WTC11 (cell line): ENCODE data around the gene SLC51B.

Source experiments
- FOXK1 ChIP-seq: sonication (generic); formaldehyde crosslinking; IDR thresholded peaks from 2 replicates; pipeline ENCODE4 v1.8.0; 2022; ENCODE audit warnings: mild to moderate bottlenecking, moderate library complexity, missing genetic modification reagents
- FOXP1 ChIP-seq: sonication (generic); formaldehyde crosslinking; IDR thresholded peaks from 2 replicates; pipeline ENCODE4 v1.8.0; 2022; ENCODE audit warnings: missing genetic modification reagents, mild to moderate bottlenecking, moderate library complexity, borderline replicate concordance
- KAT7 ChIP-seq: sonication (generic); formaldehyde crosslinking; IDR thresholded peaks from 2 replicates; pipeline ENCODE4 v1.8.1; 2023; ENCODE audit warnings: missing genetic modification reagents, mild to moderate bottlenecking, borderline replicate concordance
- SP1 ChIP-seq: sonication (generic); formaldehyde crosslinking; conservative IDR thresholded peaks from 2 replicates; pipeline ENCODE4 v1.8.1; 2022; ENCODE audit warnings: missing genetic modification reagents
- TF ChIP-seq, protein P1 (sequence below): fragments of 200-600 bp; IDR thresholded peaks from 2 replicates; pipeline ENCODE4 v1.8.0; 2022; ENCODE audit warnings: antibody characterized with exemption

DNA sequence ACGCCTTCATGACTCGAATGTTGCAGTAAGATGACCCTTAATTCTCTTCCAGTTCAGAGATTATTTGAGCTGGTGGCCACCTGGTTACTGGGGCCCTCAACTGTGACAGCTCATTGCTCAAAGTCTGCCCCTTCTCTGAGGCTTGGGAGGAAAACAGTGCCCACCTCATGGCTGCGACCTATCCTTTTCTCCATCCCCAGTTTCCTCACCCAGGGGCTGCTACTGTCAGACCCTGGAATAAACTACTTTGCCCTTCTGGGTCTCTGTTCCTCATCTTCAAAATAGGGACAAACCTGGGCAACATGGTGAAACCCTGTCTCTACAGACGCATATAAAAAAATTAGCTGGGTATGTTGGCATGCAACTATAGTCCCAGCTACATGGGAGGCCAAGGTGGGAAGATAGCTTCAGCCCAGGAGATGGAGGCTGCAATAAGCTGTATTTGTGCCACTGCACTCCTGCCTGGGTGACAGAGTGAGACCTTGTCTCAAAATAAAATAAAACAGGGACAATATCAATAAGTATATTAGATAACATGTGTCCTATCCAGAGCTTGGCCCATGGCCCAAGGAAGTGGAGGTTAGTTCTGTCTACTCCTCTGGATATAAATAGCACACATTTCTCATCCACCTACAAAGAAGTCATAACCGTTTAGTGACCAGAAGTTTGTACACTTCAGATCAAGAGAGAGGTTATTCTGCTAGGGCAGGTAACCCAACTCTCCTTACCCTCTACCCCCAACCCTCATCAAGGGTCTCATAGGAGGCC, 24.8 kb downstream of the SLC51B start:
- no peak for TF ChIP-seq SP1
- TF ChIP-seq, protein P1, sequence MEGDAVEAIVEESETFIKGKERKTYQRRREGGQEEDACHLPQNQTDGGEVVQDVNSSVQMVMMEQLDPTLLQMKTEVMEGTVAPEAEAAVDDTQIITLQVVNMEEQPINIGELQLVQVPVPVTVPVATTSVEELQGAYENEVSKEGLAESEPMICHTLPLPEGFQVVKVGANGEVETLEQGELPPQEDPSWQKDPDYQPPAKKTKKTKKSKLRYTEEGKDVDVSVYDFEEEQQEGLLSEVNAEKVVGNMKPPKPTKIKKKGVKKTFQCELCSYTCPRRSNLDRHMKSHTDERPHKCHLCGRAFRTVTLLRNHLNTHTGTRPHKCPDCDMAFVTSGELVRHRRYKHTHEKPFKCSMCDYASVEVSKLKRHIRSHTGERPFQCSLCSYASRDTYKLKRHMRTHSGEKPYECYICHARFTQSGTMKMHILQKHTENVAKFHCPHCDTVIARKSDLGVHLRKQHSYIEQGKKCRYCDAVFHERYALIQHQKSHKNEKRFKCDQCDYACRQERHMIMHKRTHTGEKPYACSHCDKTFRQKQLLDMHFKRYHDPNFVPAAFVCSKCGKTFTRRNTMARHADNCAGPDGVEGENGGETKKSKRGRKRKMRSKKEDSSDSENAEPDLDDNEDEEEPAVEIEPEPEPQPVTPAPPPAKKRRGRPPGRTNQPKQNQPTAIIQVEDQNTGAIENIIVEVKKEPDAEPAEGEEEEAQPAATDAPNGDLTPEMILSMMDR: no peak
- no peak for TF ChIP-seq KAT7 (CRISPR knock-in tag)
- TF ChIP-seq FOXK1 (CRISPR knock-in tag): no peak
- no peak for TF ChIP-seq FOXP1 (CRISPR knock-in tag)
